NCI-H2227 (cell line): ENCODE data around the gene TCERG1L.
"Not testable (repeated sequence)": the region's sequence is repeated elsewhere in the genome, so short reads cannot be mapped to it uniquely, and the experiment has no call there.

ENCODE experiments used
- DNase-seq: peaks from one replicate; lab custom pipeline; 2025; ENCODE audit not compliant: unreplicated experiment; lab: John Stamatoyannopoulos, UW

The TCERG1L gene

GRCh38 chr10:131111471-131112080, 199.9 kb downstream of the TCERG1L start:
- DNase-seq: no peak

DNA sequence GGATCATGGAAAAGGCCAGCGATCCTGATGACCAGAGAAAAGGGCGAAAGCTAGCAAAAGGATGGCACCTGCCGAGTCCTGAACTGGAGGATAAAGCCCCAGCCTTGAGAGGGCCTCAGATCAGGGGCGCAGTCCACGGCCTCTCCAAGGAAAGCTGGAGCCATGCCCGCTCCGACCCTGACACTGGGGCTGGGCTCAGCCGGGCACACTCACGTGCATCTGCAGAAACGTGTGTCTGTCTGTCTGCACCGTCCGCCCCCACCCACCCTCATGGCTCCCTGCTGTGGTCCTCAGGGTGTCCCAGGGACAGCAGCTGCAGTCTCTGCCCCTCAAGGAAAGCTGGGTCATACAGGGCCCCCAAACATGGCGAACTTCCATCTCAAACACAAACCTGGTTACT, 200.5 kb downstream of the TCERG1L start:
- DNase-seq: no peak

DNA sequence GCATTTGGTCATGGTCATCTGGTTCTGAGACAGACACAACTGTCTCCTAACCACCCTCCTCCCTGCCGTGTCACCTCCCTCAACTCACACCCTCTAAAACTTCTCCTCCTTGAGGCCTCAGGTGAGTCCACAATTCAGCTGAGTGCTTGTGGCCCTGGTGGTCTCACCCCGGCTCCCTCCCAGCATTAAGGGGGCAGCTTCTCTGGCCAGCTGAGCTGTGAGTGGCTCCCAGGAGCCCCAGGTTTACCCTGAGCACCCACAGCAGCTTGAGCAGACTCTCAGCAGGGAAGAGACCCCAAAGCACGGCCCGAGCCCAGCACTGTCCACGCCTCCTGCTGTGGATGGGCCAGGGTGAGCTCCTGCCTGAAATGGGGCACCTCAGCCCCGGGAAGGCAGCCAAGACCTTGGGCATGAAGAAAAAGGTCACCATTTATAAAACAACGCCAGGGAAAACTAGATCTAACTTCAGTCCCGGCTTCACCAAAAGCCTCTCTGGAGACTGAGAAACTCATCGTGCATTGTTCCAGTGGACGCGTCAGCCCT, 201.2 kb downstream of the TCERG1L start:
- DNase-seq: no peak

GRCh38 chr10:131109726-131110125, 201.8 kb downstream of the TCERG1L start:
- no peak for DNase-seq

GRCh38 chr10:131109291-131109690, 202.2 kb downstream of the TCERG1L start:
- no peak for DNase-seq

DNA sequence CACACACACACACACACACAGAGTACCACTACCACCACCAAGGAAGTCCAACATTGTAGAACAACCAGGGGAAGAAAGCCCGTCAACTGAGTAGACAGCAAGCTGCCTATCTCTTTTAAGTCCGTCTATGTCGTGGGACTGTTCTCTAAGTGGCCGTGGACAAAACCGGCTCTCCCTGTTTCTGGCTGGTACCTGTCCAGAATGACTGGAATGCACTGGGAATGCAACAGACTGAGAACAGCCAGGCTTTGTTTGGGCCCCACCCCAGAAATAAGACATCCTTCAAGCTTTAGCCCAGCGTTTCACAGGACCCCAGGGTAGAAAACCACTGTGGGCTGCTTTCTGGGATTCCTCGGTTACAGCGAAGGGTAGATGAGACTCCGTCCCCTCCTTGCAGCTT, 203.6 kb downstream of the TCERG1L start:
- DNase-seq: no peak

- DNase-seq: no peak
Measured at GRCh38 chr10:131102676-131103075, 208.8 kb downstream of the TCERG1L start.

GRCh38 chr10:131102147-131102546, 209.4 kb downstream of the TCERG1L start:
- no peak for DNase-seq

- not testable (repeated sequence) for DNase-seq
Measured at GRCh38 chr10:131100418-131101410, 210.8 kb downstream of the TCERG1L start.

- DNase-seq: no peak
Measured at GRCh38 chr10:131099028-131099726, 212.3 kb downstream of the TCERG1L start.

DNA sequence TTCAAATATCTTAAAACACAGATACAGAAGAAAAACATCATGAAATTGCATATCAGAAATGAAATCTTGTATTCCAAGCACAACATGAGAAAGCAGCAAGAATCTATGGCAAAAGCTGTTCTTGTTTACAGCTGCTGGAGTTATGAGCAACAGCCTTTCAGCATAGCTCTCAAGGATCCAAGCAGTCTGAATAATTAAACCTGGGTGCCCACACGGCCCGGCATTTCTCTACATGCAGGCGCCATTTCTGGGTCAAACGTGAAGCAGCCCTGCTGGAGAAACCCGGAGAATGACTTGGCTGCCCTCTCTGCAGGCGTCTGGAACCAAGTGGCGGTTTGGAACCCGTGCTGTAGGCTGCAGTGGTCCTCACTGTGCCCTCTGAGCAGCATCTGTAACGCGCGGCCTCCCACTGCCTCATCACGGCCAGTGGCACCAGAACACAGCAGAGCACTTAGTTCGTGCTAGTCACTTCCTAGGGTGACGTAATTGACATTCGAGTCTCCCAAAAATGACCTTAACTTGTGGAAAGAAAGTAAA, 213.0 kb downstream of the TCERG1L start:
- no peak for DNase-seq

- DNase-seq: no peak
Measured at GRCh38 chr10:131096031-131096430, 215.5 kb downstream of the TCERG1L start.

DNA sequence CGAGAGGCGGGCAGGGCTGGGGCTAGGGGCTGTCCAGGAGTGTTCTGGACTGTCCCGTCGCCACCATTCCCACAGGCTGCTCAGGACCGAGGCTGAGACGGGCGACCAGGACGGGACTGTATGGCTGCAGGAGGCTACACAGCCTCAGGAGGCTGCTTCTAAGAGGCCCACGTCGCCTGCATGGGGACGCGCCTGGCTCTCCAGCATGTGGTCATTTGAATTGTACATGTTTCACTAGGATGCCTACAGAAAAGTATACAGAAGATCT, 216.3 kb downstream of the TCERG1L start:
- no peak for DNase-seq

- no peak for DNase-seq
Measured at GRCh38 chr10:131094527-131095312, 216.8 kb downstream of the TCERG1L start.

DNA sequence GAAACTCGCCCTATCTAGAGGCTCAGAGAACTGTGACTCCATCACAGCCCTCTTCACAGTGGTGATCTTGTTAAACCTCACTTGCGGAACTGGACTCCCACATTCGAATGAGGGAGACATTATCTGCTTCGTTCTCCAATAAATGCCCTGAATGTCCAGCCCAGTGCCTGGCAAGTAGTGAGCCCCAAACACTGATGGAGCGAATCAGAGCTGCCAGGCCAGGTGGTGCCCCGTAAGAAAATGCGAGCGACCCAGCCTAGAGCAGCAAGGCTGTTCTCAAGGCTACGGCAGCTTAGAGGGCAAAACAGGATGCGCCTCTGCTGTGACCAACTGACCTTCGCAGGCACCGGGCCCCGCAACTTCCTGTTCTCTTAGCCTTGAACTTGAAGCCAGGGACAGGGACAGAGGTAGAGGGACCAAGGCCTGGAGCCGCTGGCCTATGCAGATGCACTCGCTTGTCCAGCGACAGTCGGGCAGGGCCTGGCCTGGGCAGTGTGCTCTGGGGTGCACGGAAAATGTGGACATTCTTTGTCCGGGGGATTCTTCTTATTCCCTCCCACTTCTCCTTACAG, 217.6 kb downstream of the TCERG1L start:
- DNase-seq: no peak

GRCh38 chr10:131093346-131093745, 218.2 kb downstream of the TCERG1L start:
- no peak for DNase-seq

DNA sequence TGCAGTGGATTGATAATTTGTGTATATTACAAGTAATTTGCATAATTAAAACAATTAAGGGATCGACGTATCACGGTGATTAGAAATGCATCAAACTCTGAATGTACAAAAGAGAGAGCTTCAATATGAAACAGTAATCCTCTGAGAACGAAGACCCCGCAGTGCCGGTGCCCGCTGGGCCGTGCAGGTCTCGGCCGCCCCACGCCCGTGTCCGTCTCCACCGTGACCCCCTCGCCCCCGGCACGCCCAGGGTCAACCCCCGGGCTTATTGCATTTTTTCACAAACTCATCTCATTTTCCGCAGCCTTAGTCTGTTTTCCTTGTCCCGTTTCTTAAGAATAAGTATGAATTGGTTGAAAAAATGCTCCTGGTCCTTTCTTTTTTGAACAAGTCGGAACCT, 218.6 kb downstream of the TCERG1L start:
- DNase-seq: no peak

GRCh38 chr10:131092386-131092785, 219.1 kb downstream of the TCERG1L start:
- DNase-seq: no peak

- DNase-seq: no peak
Measured at GRCh38 chr10:131091682-131092081, 219.8 kb downstream of the TCERG1L start.
